ENCODE data around the gene VPS39. TPM values are rescaled to one million over a fixed set of nuclear protein-coding genes. Genes with fewer than 3 reads are reported as not detected.

The VPS39 gene
- total RNA-seq, 1 donor from 2014 or later, result 88.9 TPM

- Mint-ChIP-seq H3K9me3 (ENCODE audit: low read depth) (no peaks in the 10 kb centered on the region), H3K4me3 (ENCODE audit: low read depth) (peak within 1 kb of the TSS; percentile 26), H3K27me3 (peaks cover 4% of the 10 kb centered on the region), H3K4me1 (ENCODE audit: low read depth) (peaks cover 10% of the 10 kb centered on the region), H3K36me3 (ENCODE audit: insufficient read depth) (peaks cover 2% of the 10 kb centered on the region), H3K27ac (peak within 1 kb of the TSS; percentile 50)
- DNase-seq (ENCODE audit: low spot score, unreplicated experiment), result no peak
- no peak for TF ChIP-seq CTCF (IDR thresholded peaks at IDR 0.05; ENCODE audit: unreplicated experiment)
Measured at GRCh38 chr15:42156243-42156922, 51.7 kb downstream of the VPS39 start, which contains the start of gene PLA2G4F. PLA2G4F (minus strand) TSS chr15:42156636; CDS start chr15:42156549, 87 bp downstream.

GRCh38 chr15:42155546-42156242 lies 52.4 kb downstream of the VPS39 start:
- Mint-ChIP-seq H3K4me3 (ENCODE audit: low read depth) (peak overlapping the region; percentile 10), H3K36me3 (ENCODE audit: insufficient read depth) (peaks cover 2% of the 10 kb centered on the region), H3K27me3 (peaks cover 4% of the 10 kb centered on the region), H3K27ac (peak overlapping the region; percentile 50), H3K4me1 (ENCODE audit: low read depth) (peaks cover 10% of the 10 kb centered on the region), H3K9me3 (ENCODE audit: low read depth) (no peaks in the 10 kb centered on the region)
- DNase-seq (ENCODE audit: low spot score, unreplicated experiment), result no peak
- no peak for TF ChIP-seq CTCF (IDR thresholded peaks at IDR 0.05; ENCODE audit: unreplicated experiment)

GRCh38 chr15:42154956-42155355 lies 53.1 kb downstream of the VPS39 start:
- H3K4me1 Mint-ChIP-seq (ENCODE audit: low read depth), result peaks cover 10% of the 10 kb centered on the region
- H3K9me3 Mint-ChIP-seq (ENCODE audit: low read depth), result no peaks in the 10 kb centered on the region
- peaks cover 1% of the 10 kb centered on the region for H3K36me3 Mint-ChIP-seq (ENCODE audit: insufficient read depth)
- H3K4me3 Mint-ChIP-seq (ENCODE audit: low read depth), result no peak overlapping the region
- peaks cover 4% of the 10 kb centered on the region for H3K27me3 Mint-ChIP-seq
- TF ChIP-seq CTCF (IDR thresholded peaks at IDR 0.05; ENCODE audit: unreplicated experiment), result no peak
- H3K27ac Mint-ChIP-seq, result no peak overlapping the region
- no peak for DNase-seq (ENCODE audit: low spot score, unreplicated experiment)

GRCh38 chr15:42154212-42154941 lies 53.7 kb downstream of the VPS39 start:
- Mint-ChIP-seq H3K4me1 (ENCODE audit: low read depth) (peaks cover 10% of the 10 kb centered on the region), H3K27me3 (peaks cover 4% of the 10 kb centered on the region), H3K4me3 (ENCODE audit: low read depth) (no peak overlapping the region), H3K36me3 (ENCODE audit: insufficient read depth) (no peaks in the 10 kb centered on the region), H3K9me3 (ENCODE audit: low read depth) (no peaks in the 10 kb centered on the region), H3K27ac (no peak overlapping the region)
- DNase-seq (ENCODE audit: low spot score, unreplicated experiment), result no peak
- TF ChIP-seq CTCF (IDR thresholded peaks at IDR 0.05; ENCODE audit: unreplicated experiment), result no peak

- H3K4me1 Mint-ChIP-seq (ENCODE audit: low read depth), result peaks cover 10% of the 10 kb centered on the region
- no peaks in the 10 kb centered on the region for H3K9me3 Mint-ChIP-seq (ENCODE audit: low read depth)
- peaks cover 4% of the 10 kb centered on the region for H3K27me3 Mint-ChIP-seq
- no peak for DNase-seq (ENCODE audit: low spot score, unreplicated experiment)
- H3K27ac Mint-ChIP-seq, result peak overlapping the region; percentile 23
- no peak overlapping the region for H3K4me3 Mint-ChIP-seq (ENCODE audit: low read depth)
- no peak for TF ChIP-seq CTCF (IDR thresholded peaks at IDR 0.05; ENCODE audit: unreplicated experiment)
- H3K36me3 Mint-ChIP-seq (ENCODE audit: insufficient read depth), result no peaks in the 10 kb centered on the region
Measured at GRCh38 chr15:42153874-42154211, 54.3 kb downstream of the VPS39 start.

Data from progenitor cell of endocrine pancreas (in vitro differentiated cells).